ENCODE data around the gene CASQ2. TPM values are rescaled to one million over a fixed set of nuclear protein-coding genes. Genes with fewer than 3 reads are reported as not detected.
"Not testable (repeated sequence)": the region's sequence is repeated elsewhere in the genome, so short reads cannot be mapped to it uniquely, and the experiment has no call there.

Gene CASQ2
- total and polyA plus RNA-seq, 8 donors = 0.81 to 41.4 (median 7.9) TPM

- peak in 1 of 2 donors; percentile 73 for DNase-seq
- TF ChIP-seq POLR2AphosphoS5 (IDR thresholded peaks at IDR 0.05) (peak; percentile 26 to 74 (median 31)), POLR2A (IDR thresholded peaks at IDR 0.05) (no peak)
- TF ChIP-seq, protein P1, sequence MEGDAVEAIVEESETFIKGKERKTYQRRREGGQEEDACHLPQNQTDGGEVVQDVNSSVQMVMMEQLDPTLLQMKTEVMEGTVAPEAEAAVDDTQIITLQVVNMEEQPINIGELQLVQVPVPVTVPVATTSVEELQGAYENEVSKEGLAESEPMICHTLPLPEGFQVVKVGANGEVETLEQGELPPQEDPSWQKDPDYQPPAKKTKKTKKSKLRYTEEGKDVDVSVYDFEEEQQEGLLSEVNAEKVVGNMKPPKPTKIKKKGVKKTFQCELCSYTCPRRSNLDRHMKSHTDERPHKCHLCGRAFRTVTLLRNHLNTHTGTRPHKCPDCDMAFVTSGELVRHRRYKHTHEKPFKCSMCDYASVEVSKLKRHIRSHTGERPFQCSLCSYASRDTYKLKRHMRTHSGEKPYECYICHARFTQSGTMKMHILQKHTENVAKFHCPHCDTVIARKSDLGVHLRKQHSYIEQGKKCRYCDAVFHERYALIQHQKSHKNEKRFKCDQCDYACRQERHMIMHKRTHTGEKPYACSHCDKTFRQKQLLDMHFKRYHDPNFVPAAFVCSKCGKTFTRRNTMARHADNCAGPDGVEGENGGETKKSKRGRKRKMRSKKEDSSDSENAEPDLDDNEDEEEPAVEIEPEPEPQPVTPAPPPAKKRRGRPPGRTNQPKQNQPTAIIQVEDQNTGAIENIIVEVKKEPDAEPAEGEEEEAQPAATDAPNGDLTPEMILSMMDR (IDR thresholded peaks at IDR 0.05) = no peak
- 56 to 83% (median 76%) methylated on average over 1 of the region's 1 CpG for WGBS, 5 donors
- H3K27ac ChIP-seq = peak overlapping the region in 3 of 5 donors; percentile 49 to 59 (median 54)
- H3K9me3 ChIP-seq = no peaks in the 10 kb centered on the region
- H3K4me1 ChIP-seq = peaks cover 0 to 10% (median 4%) of the 10 kb centered on the region in 4 donors
- peaks cover 0 to 1% (median 0%) of the 10 kb centered on the region in 3 donors for H3K27me3 ChIP-seq
- intact Hi-C loops (cut with DNase I; ENCODE audit: low total_unique reads) = no loop called here
- H3K4me3 ChIP-seq = no peak overlapping the region
- H3K36me3 ChIP-seq = no peaks in the 10 kb centered on the region
Measured at GRCh38 chr1:115782571-115783281, 14.2 kb upstream of the CASQ2 start.

- DNase-seq = no peak
- 77 to 90% (median 87%) methylated on average over 3 of the region's 3 CpGs for WGBS, 5 donors
- intact Hi-C loops (cut with DNase I; ENCODE audit: low total_unique reads) = no loop called here
- Histone ChIP-seq H3K4me1 (peaks cover 0 to 10% (median 4%) of the 10 kb centered on the region in 4 donors), H3K36me3 (no peaks in the 10 kb centered on the region), H3K4me3 (no peak overlapping the region), H3K27ac (peak overlapping the region in 3 of 5 donors; percentile 49 to 59 (median 54)), H3K9me3 (no peaks in the 10 kb centered on the region), H3K27me3 (peaks cover 0 to 6% (median 0%) of the 10 kb centered on the region in 3 donors)
- TF ChIP-seq, protein P1 (IDR thresholded peaks at IDR 0.05) = no peak
- no peak for TF ChIP-seq EP300 (IDR thresholded peaks at IDR 0.05)
Measured at GRCh38 chr1:115781851-115782250, 13.3 kb upstream of the CASQ2 start.

DNA sequence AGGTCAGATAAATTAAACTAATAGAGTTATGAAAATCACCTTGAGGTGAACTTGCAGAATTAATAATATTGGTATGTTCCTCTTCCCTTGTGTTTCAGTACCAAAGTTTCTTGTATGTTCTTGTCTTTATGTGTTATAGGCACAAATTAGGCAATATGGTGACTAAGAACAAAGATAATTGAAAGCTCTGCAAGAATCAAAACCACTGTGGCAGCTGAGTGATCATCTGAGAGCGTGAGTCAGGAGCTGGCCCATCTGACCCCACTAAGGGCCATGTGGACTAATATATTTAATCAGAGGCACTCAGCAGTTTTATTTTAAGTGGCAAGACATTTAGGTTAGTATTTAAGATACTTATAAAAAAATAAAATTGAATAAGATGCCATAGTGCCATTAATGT lies 12.8 kb upstream of the CASQ2 start:
- no peak overlapping the region for H3K4me3 ChIP-seq
- TF ChIP-seq POLR2A (IDR thresholded peaks at IDR 0.05) = no peak
- TF ChIP-seq EP300 (IDR thresholded peaks at IDR 0.05) = no peak
- no peak for TF ChIP-seq POLR2AphosphoS5 (IDR thresholded peaks at IDR 0.05)
- TF ChIP-seq, protein P1 (IDR thresholded peaks at IDR 0.05) = no peak
- intact Hi-C loops (cut with DNase I; ENCODE audit: low total_unique reads) = no loop called here
- H3K27me3 ChIP-seq = peaks cover 0 to 6% (median 0%) of the 10 kb centered on the region in 3 donors
- 84 to 94% (median 87%) methylated on average over 1 of the region's 1 CpG for WGBS, 5 donors
- H3K36me3 ChIP-seq = no peaks in the 10 kb centered on the region
- H3K27ac ChIP-seq = peak overlapping the region in 1 of 5 donors; percentile 59
- DNase-seq = no peak
- peaks cover 0 to 10% (median 4%) of the 10 kb centered on the region in 4 donors for H3K4me1 ChIP-seq
- no peaks in the 10 kb centered on the region for H3K9me3 ChIP-seq

GRCh38 chr1:115780655-115781054 lies 12.1 kb upstream of the CASQ2 start:
- intact Hi-C loops (cut with DNase I; ENCODE audit: low total_unique reads); DNase-seq; H3K36me3 ChIP-seq; H3K4me3 ChIP-seq; H3K27me3 ChIP-seq; H3K9me3 ChIP-seq; H3K27ac ChIP-seq: not testable (repeated sequence)
- WGBS, 5 donors = 44 to 82% (median 74%) methylated on average over 2 of the region's 2 CpGs
- peaks cover 0 to 10% (median 4%) of the 10 kb centered on the region in 4 donors for H3K4me1 ChIP-seq

DNA sequence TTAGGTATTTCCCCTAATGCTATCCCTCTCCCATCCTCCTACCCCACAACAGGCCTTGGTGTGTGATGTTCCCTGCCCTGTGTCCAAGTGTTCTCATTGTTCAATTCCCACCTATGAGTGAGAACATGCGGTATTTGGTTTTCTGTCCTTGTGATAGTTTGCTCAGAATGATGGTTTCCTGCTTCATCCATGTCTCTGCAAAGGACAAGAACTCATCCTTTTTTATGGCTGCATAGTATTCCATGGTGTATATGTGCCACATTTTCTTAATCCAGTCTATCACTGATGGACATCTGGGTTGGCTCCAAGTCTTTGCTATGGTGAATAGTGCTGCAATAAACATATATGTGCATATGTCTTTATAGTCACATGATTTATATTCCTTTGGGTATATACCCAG lies 10.6 kb upstream of the CASQ2 start:
- intact Hi-C loops (cut with DNase I; ENCODE audit: low total_unique reads); H3K4me3 ChIP-seq; DNase-seq; H3K9me3 ChIP-seq; H3K36me3 ChIP-seq; H3K27ac ChIP-seq; H3K27me3 ChIP-seq: not testable (repeated sequence)
- whole genome bisulfite sequencing, 5 donors = 88 to 100% (median 98%) methylated on average over 1 of the region's 1 CpG
- H3K4me1 ChIP-seq = peaks cover 0 to 10% (median 4%) of the 10 kb centered on the region in 4 donors
